Measurements from ENCODE around the gene NLGN4Y.

- TF ChIP-seq CTCF (IDR thresholded peaks at IDR 0.05), result no peak
- TF ChIP-seq POLR2A (IDR thresholded peaks at IDR 0.05), result no peak
- no peak for TF ChIP-seq POLR2AphosphoS5 (IDR thresholded peaks at IDR 0.05)
- TF ChIP-seq EP300 (IDR thresholded peaks at IDR 0.05), result no peak
Observed at GRCh38 chrY:14522379-14522950, 1.9 kb upstream of the NLGN4Y start.

Data from upper lobe of left lung (tissue), 4 donors.